DMS79 (cell line): ENCODE measurements around the gene FUOM.
A peak's percentile ranks its signal among the peaks of the same experiment; 100 is the strongest.

Experiments used
- DNase-seq: peaks from one replicate; lab custom pipeline; 2025; lab: John Stamatoyannopoulos, UW

FUOM gene, protein sequence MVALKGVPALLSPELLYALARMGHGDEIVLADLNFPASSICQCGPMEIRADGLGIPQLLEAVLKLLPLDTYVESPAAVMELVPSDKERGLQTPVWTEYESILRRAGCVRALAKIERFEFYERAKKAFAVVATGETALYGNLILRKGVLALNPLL

DNA sequence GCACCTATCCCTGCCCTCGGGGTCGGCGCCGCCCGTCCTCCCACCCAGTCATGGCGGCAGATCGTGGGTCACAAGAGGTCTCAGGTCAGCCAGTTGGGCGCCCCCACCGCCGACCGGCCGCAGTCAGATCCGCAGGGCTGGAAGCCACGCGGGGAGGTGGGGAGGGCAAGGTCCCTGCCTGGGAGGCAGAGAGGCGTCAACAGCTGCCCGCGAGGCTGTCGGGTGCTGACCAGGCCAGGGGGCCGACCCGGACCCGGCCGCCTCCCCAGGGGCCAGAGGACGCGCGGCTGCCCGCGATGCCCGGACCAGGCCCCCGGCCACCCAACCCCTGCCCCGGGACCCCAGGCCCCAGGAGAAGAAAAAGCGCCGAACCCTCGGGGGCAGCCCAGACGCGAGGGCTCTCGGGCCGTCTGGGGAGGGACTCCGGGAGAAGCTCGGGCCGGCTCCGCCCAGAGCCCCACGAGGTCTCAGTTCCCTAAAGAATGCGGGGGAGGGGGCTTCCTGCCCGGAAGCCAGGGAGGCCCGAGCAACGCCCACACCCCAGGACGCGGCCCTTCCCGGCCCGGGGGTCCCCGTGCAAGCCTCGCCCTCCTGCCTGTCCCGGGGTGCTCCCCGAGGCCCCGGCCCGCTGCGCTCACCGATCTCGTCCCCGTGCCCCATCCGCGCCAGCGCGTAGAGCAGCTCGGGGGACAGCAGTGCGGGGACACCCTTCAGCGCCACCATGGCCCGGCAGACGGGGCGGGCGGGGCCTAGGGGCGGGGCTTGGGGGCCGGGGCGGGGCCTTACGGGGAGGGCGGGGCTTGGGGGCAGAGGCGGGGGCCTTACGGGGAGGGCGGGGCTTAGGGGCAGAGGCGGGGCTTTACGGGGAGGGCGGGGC lies at the start of gene FUOM:
FUOM (minus strand) TSS at position 735 of the 877 bp plus-strand sequence; CDS start at position 723, 12 bp downstream.
- DNase-seq: no peak

DNA sequence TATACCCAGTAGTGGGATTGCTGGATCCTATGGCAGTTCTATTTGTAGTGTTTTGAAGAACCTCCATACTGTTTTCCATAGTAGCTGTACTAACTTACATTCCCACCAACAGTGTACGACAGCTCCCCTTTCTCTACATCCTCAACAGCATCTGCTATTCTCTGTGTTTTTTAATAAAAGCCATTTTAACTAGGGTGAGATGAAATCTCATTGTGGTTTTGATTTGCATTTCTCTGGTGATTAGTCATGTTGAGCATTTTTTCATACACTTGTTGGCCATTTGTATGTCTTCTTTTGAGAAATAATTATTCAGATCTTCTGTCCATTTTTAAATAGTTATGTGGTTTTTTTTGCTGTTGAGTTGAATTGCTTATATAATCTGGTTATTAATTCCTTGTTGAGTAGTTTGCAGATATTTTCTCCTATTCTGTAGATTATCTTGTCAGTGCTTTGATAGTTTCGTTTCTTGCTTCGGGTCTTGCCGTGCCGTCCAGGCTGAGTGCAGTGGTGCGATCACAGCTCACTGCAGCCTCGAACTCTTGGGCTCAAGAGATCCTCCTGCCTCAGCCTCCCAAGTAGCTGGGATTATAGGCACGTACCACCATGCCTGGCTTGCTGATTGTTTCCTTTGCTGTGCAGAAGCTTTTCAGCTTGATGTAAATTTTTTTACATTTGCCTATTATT lies 48.2 kb upstream of the FUOM start:
- no peak for DNase-seq

DNA sequence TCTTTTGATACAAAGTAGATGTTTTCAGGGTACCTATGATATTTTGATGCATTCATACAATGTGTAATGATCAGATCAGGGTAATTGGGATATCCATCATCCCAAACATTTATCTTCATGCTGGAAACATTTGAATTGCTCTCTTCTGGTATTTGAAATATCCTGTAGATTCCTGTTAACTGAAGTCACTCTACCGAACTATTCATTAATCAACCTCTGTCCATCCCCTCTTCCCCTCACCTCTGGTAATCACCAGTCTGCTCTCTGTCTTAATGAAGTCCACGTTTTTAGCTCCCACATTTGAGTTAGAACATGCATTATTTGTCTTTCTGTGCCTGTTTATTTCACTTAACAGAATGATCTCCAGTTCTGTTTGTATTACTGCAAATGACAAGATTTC lies 47.5 kb upstream of the FUOM start:
- no peak for DNase-seq

DNA sequence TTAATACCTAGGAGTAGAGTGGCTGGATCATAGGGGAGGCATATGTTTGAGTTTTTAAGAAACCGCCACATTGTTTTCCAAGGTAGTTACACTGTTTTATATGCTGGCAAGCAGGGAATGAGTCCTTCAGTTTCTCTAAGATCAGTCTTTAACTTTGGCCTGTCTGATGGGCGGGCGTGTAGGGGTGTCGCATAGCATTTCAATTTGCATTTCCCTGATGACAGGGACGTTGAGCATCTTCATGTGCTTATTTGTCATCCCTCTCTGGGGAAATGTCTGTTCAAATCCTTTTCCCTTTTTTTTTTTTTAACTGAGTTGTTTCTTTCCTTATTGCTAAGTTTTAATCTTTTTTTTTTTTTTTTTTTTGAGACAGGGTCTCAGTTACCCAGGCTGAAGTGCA lies 46.0 kb upstream of the FUOM start:
- no peak for DNase-seq

DNA sequence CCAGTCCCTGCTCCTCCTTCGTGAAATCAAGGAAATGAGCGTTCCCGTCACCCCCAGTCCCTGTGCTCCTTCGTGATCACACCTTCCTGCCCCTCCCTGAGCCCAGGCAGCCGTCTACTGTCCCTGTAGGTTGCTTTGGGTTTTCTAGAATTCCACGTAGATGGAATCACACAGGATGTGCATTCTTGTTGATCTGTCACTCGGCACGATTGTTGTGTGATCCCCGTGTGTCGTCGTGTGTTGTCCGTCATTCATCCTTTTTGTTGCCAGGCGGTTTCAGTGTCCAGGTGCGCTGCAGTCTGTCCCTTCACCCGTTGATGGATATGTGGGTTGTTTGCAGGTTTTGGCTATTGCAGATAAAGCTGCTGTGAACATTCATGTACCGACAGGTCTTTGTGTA lies 45.5 kb upstream of the FUOM start:
- DNase-seq: no peak

DNA sequence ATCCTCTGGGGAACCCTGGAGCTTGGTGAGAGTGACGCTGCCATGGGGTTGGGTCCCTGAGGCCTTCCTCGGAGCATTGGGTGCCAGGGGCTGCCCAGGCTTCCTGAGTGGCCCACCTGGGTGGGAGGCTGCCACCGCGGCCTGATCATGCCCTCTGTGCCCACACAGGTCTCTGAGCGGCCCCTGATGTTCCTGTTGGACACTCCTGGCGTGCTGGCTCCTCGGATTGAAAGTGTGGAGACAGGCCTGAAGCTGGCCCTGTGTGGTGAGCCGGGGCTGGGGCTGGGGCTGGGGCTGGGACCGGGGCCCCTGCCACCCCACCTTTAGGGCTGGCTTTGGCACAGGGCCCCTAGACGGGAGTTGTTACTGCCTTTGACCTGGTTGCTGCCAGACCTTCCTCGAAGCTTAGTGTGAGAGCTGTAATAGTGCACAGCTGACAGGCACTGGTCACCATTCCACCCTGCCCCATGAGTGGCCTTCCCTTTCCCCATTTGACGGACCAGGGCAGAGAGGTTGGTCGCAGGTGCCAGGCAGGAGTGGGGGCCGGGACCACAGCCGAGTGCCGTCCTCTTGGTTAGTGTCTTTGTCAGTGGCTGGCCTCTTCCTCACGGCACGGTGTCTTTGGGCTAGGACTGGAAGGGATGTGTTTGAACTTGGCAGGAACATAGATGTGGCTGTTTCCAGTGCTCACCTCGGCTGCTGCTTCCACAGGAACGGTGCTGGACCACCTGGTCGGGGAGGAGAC lies 44.3 kb upstream of the FUOM start:
- DNase-seq: no peak

DNA sequence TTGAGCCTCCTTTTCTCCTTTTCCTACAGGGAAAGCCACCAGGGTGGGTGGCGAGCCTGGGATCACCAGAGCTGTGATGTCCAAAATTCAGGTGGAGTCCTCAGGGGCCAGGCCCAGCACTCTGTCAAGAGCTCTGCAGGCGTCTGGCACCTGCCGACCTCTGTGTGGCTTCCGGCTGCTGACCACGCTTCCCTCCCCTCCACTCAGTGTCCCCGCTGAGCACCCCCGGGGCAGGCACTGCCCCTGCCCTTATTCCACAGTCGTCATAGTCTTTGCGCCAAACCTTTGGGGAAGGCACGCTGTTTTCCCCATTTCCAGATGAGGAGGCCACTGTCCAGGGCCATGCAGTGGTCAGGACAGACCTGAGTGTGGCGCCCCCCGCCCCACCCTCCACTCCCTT lies 43.7 kb upstream of the FUOM start:
- no peak for DNase-seq

DNA sequence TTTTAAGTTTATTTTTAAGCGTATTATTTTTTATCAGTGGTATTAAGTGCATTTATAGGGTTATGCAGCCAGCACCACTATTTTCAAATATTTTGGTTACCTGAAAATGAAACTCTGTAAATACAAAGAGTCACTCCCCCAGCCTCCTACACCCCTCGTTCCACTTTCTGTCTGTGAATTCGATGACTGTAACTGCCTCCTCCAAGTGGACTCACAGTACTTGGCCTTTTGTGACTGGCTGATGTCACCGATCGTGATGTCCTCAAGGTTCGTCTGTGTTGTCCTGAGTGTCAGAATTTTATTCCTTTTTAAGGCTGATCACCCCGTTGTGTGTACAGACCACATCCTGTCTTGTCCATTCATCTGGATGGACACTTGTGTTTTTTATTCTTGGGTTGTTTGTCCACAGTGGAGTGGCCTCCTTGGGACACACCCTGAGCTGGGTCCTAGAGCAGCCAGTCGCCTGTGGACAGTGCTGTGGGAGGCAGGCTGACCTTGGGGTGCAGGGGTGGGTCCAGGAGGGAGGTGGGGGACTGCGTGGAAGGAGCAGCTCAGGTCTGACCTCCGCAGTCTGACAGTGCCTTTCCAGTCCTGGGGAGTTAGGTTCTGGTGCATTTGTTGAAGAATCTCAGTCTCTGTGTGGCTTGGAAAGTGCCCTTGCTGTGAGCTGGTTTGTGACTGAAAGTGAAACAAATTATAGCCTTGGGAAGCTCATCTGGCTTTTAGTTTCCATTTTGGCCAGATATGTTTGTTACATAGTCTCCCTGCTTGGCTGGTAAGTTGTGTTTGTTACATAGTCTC lies 43.0 kb upstream of the FUOM start:
- no peak for DNase-seq

DNA sequence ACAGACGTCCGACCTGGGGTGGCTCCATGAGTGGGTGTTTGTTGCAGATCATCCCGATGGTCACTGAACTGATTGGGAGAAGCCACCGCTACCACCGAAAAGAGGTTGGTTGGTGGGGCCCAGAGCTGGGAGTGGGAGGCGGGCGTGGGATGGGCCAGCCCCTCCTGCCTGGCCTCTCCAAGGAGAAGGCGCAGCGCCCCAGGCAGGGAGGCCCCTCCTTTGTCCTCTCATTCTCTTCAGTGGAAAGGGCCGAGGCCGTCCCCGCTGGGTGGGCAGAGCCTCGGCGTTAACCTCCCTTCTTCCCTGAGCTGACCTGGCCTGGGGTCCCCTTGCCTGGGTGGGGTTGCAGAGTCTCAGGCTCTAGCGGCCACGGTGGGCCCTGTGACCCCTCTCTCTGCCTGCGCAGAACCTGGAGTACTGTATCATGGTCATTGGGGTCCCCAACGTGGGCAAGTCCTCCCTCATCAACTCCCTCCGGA lies 41.3 kb upstream of the FUOM start:
- DNase-seq: no peak

DNA sequence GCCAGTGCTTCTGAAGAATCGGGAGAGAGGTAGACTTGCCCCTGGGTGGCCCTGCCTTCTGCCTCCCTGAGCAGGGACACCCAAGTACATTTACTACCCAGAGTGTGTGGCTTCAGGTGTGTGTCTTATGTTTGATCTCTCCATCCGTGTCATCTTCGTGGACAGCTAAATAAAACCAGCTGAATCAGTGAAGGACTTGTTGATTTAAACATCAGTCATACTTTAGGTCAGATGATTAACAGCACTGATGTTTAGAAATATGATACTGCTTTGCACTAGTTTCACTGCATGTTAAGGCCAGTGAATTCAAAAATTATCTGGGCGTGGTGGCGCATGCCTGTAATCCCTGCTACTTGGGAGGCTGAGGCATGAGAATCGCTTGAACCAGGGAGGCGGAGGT lies 40.1 kb upstream of the FUOM start:
- no peak for DNase-seq

DNA sequence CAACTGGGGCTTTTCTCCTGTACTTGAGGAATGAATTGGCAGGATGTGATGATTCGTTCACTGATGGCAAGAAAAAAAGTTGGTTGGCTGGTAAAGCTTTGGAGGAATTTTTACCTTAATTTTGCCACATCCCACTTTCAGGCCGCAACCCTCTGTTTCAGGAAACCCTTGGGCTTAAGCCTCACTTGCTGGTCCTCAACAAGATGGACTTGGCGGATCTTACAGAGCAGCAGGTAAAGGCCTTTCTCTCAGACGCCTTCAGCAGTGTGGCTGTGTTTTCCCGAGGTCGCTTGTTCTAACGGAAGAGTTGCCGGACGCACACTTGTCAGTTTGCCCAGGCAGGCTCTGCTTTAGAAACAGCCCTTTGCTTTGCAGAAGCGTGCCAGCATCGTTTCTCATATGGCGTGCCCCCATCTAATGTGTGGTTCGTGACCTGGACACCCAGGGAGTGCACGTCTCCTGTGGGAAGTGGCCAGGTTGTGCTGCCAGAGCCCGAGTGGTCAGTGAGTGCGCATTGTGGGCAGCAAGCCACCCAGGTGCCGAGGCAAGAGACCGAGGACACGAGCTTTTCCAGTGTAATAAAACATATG lies 38.3 kb upstream of the FUOM start:
- no peak for DNase-seq

DNA sequence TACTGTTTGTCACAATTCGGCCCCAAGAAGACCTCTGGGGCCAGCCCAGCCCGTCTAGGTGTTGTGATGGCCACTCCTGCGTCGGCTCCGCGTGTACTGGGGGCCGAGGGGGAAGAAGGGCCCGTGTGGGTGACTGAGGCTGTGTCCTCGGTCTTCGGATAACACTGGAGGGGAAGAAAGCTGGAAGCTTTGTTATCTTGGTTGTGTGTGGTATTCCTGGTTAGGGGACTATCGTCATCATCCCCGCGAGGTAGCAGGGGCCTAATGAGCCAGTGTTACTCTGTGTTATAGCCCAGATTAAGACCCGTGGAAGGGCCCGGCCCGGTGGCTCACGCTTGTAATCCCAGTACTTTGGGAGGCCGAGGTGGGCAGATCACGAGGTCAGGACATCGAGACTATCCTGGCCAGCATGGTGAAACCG lies 37.0 kb upstream of the FUOM start:
- DNase-seq: no peak

DNA sequence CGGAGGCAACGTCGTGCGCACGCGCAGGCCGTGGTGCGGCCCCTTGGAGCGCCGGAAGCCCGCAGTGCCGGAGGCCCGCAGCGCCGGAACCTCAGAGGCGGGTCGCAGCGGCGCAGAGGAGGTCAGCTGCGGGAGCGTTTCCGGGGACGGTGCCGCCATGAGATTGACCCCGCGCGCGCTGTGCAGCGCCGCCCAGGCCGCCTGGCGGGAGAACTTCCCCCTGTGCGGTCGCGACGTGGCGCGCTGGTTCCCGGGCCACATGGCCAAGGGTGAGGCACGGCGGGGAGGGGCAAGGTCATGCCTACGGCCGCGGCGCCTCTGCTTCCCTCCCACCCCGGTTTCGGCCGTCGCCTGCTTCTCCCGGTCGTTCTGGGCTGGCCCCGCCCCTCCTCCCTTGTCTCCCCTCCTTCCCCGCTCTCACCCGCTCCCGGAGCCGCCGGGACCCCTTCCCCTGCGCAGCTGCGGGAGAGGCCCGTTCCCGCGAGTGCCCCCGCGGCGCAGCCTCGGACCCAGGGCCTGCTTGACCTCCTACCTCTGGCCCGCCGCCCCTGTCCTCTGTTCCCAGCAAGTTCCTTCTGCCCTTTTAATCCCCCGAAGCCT lies 36.3 kb upstream of the FUOM start, which contains the start of gene MTG1:
MTG1 (plus strand) TSS at position 94 of the 600 bp plus-strand sequence; CDS start at position 158, 64 bp downstream.
- DNase-seq: peak; percentile 57

DNA sequence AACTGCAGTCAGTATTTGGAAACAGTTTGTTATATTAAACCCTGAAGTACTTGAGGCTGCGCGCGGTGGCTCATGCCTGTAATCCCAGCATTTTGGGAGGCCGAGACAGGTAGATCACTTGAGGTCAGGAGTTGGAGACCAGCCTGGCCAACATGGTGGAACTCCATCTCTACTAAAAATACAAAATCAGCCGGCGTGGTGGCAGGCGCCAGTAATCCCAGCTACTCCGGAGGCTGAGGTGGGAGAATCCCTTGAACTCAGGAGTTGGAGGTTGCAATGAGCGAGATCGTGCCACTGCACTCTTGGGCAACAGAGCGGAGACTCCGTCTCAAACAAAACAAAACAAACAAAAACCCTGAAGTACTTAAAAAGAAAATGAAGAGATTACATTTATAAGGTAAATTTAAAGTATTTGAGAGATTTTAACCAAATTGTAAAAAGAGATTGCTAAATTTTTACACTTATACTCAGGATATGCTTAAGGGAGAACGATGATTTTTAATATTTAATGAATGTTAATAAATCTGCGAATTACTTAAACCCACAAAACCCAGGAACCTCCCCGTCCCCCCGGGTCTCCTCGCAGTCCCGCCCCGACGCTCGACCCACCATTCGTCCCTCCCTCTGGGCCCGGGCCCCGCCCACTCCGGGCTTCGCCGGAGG lies 35.7 kb upstream of the FUOM start:
- no peak for DNase-seq

DNA sequence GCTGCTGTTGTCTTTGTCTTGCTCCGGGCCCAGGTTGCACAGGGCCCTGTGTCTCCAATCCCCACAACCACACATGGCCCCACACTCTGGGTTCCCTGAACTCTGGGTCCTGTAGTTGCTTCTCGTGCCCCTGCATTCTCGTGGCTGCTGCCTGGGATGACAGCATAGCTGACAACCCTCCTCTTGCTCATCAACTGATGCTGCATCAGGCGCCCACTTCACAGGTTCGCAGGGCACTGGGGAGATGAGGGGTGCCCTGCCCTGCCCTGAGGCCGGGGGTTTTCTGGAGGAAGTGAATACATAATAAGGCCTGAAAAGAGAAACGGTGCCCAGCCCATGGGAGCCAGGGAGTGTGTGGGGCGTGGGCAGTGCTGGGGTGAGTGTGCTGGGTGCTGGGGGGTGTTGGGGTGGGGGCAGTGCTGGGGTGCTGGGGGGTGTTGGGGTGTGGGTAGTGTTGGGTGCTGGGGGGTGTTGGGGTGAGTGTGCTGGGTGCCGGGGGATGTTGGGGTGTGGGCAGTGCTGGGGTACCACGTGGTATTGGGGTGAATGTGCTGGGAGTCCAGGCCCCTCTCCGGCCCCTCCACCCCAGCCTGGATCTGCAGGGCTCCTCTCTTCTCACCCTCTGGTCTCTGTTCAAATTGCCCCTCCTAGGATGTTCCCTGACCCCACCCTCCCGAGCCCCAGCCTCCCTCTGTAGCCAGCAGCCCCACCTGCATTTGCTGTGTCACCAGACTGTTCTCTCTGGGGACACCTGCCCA lies 34.1 kb upstream of the FUOM start:
- no peak for DNase-seq

DNA sequence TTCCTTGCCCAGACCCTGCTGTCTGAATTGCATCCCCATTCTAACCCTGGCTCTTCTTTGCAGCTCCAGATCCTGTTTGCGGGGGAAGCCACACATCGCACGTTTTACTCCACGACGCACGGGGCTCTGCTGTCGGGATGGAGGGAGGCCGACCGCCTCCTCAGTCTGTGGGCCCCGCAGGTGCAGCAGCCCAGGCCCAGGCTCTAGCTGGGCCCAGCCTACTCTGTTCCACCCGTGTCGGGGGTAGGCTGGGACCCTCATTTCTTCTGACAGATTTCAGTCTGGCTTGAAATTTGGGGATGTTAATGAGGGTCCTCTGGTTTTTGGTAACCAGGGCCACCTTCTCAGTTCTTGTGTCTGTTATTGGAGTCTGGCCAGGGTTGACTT lies 33.4 kb upstream of the FUOM start:
- DNase-seq: no peak

DNA sequence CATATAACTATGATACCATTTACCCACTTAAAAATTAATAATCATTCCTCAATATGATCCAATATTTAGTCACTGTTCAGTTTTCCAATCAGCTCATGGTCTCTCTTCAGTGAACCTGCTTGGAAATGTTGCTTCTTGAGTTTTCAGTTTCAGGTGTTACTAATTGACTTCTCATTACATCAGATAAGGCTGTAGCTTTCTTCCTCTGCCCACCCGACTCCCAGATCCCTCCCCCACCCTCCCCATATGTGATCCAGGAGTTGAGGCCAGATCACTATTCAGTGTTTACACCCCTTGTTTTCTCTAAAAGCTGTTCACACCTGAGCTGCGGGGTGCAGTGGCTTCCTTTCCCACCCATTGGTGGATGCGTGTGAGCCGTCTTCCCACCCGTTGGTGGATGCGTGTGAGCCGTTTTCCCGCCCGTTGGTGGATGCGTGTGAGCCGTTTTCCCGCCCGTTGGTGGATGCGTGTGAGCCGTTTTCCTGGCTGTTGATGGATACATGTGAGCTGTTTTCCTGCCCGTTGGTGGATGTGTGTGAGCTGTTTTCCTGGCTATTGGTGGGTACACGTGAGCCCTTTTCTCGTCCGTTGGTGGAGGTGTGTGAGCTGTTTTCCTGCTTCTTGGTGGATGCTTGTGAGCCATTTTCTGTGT lies 32.9 kb upstream of the FUOM start:
- DNase-seq: no peak

DNA sequence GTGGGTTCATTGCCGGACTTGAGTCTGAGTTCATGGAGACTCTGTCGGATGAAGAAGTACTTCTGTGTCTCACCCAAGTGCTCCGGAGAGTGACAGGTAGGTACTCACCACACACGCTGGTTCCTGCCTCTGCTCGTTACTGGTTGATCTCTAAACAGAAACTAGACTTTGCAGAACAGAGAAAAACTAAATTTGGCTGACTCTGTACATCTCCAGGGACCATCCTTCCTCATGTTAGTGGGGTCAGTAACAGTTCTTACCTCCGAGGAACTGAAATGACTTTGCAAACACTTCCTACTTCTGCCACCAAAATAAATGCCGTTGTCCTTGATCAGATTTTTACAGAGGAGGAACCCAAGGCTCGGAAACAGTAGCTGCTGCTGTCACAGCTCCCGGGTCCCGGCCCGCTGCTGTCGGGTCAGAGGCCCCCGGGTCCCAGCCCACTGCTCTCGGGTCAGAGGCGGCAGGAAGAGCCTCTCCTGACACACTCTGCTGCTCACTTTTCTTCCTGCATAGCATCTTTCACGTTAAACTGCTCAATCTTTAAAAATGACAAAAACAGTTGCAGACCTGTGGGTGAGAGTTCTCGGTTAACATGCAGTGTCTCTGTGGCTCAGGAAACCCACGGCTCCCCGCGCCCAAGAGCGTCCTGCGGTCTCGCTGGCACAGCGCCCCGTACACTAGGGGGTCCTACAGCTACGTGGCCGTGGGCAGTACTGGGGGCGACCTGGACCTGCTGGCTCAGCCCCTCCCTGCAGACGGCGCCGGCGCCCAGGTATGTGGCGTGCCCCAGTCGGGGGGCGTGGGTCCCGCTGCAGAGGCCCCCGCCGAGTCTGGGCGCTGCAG lies 31.4 kb upstream of the FUOM start:
- DNase-seq: no peak
